ENCODE results near the gene ANAPC13.

ANAPC13 gene

GRCh38 chr3:134485075-134485717 lies 589 bp downstream of the ANAPC13 start:
- H3K4me3 ChIP-seq (ENCODE audit: low read depth in 1 of 2, low read length in 2 of 2) = peak overlapping the region; percentile 90 to 99
- peak overlapping the region; percentile 94 for H3K27ac ChIP-seq (ENCODE audit: low read depth, low read length)
- H3K9ac ChIP-seq (ENCODE audit: low read depth in 1 of 2, low read length in 2 of 2) = peak overlapping the region; percentile 89 to 98
- H3K36me3 ChIP-seq (ENCODE audit: control insufficient read depth in 1 of 2, insufficient read depth in 2 of 2, low read length in 2 of 2) = peaks cover 21 to 27% of the 10 kb centered on the region in 2 donors
- H3K4me1 ChIP-seq (ENCODE audit: control insufficient read depth in 1 of 2, insufficient read depth in 2 of 2, low read length in 2 of 2) = peaks cover 21 to 23% of the 10 kb centered on the region in 2 donors
- H3K9me3 ChIP-seq (ENCODE audit: control insufficient read depth in 1 of 2, low read length in 2 of 2) = no peaks in the 10 kb centered on the region
- H3K27me3 ChIP-seq (ENCODE audit: control insufficient read depth in 1 of 2, insufficient read depth in 2 of 2, low read length in 2 of 2) = no peaks in the 10 kb centered on the region

GRCh38 chr3:134483195-134483900 lies 2.4 kb downstream of the ANAPC13 start:
- no peak overlapping the region for H3K27ac ChIP-seq (ENCODE audit: low read depth, low read length)
- H3K4me1 ChIP-seq (ENCODE audit: control insufficient read depth in 1 of 2, insufficient read depth in 2 of 2, low read length in 2 of 2) = peaks cover 21 to 23% of the 10 kb centered on the region in 2 donors
- no peaks in the 10 kb centered on the region for H3K9me3 ChIP-seq (ENCODE audit: control insufficient read depth in 1 of 2, low read length in 2 of 2)
- peaks cover 23 to 38% of the 10 kb centered on the region in 2 donors for H3K36me3 ChIP-seq (ENCODE audit: control insufficient read depth in 1 of 2, insufficient read depth in 2 of 2, low read length in 2 of 2)
- H3K4me3 ChIP-seq (ENCODE audit: low read depth in 1 of 2, low read length in 2 of 2) = no peak overlapping the region
- no peak overlapping the region for H3K9ac ChIP-seq (ENCODE audit: low read depth in 1 of 2, low read length in 2 of 2)
- H3K27me3 ChIP-seq (ENCODE audit: control insufficient read depth in 1 of 2, insufficient read depth in 2 of 2, low read length in 2 of 2) = no peaks in the 10 kb centered on the region

GRCh38 chr3:134482622-134483021 lies 3.2 kb downstream of the ANAPC13 start:
- H3K27me3 ChIP-seq (ENCODE audit: control insufficient read depth in 1 of 2, insufficient read depth in 2 of 2, low read length in 2 of 2) = no peaks in the 10 kb centered on the region
- no peak overlapping the region for H3K27ac ChIP-seq (ENCODE audit: low read depth, low read length)
- H3K4me1 ChIP-seq (ENCODE audit: control insufficient read depth in 1 of 2, insufficient read depth in 2 of 2, low read length in 2 of 2) = peaks cover 21% of the 10 kb centered on the region in 2 donors
- H3K4me3 ChIP-seq (ENCODE audit: low read depth in 1 of 2, low read length in 2 of 2) = no peak overlapping the region
- H3K9me3 ChIP-seq (ENCODE audit: control insufficient read depth in 1 of 2, low read length in 2 of 2) = no peaks in the 10 kb centered on the region
- H3K36me3 ChIP-seq (ENCODE audit: control insufficient read depth in 1 of 2, insufficient read depth in 2 of 2, low read length in 2 of 2) = peaks cover 30 to 44% of the 10 kb centered on the region in 2 donors
- no peak overlapping the region for H3K9ac ChIP-seq (ENCODE audit: low read depth in 1 of 2, low read length in 2 of 2)

- Histone ChIP-seq H3K27ac (ENCODE audit: low read depth, low read length) (no peak overlapping the region), H3K9me3 (ENCODE audit: control insufficient read depth in 1 of 2, low read length in 2 of 2) (no peaks in the 10 kb centered on the region), H3K4me1 (ENCODE audit: control insufficient read depth in 1 of 2, insufficient read depth in 2 of 2, low read length in 2 of 2) (peaks cover 12 to 14% of the 10 kb centered on the region in 2 donors), H3K9ac (ENCODE audit: low read depth in 1 of 2, low read length in 2 of 2) (no peak overlapping the region), H3K27me3 (ENCODE audit: control insufficient read depth in 1 of 2, insufficient read depth in 2 of 2, low read length in 2 of 2) (no peaks in the 10 kb centered on the region), H3K4me3 (ENCODE audit: low read depth in 1 of 2, low read length in 2 of 2) (no peak overlapping the region), H3K36me3 (ENCODE audit: control insufficient read depth in 1 of 2, insufficient read depth in 2 of 2, low read length in 2 of 2) (peaks cover 38 to 58% of the 10 kb centered on the region in 2 donors)
These were observed 4.6 kb downstream of the ANAPC13 start for GRCh38 chr3:134481166-134481565.

GRCh38 chr3:134480546-134480945 lies 5.2 kb downstream of the ANAPC13 start:
- H3K9ac ChIP-seq (ENCODE audit: low read depth in 1 of 2, low read length in 2 of 2) = no peak overlapping the region
- no peaks in the 10 kb centered on the region for H3K27me3 ChIP-seq (ENCODE audit: control insufficient read depth in 1 of 2, insufficient read depth in 2 of 2, low read length in 2 of 2)
- peaks cover 12 to 14% of the 10 kb centered on the region in 2 donors for H3K4me1 ChIP-seq (ENCODE audit: control insufficient read depth in 1 of 2, insufficient read depth in 2 of 2, low read length in 2 of 2)
- peaks cover 38 to 61% of the 10 kb centered on the region in 2 donors for H3K36me3 ChIP-seq (ENCODE audit: control insufficient read depth in 1 of 2, insufficient read depth in 2 of 2, low read length in 2 of 2)
- H3K9me3 ChIP-seq (ENCODE audit: control insufficient read depth in 1 of 2, low read length in 2 of 2) = no peaks in the 10 kb centered on the region
- no peak overlapping the region for H3K4me3 ChIP-seq (ENCODE audit: low read depth in 1 of 2, low read length in 2 of 2)
- no peak overlapping the region for H3K27ac ChIP-seq (ENCODE audit: low read depth, low read length)

GRCh38 chr3:134477938-134478337 lies 7.8 kb downstream of the ANAPC13 start:
- Histone ChIP-seq H3K9ac (ENCODE audit: low read depth in 1 of 2, low read length in 2 of 2) (no peak overlapping the region), H3K9me3 (ENCODE audit: control insufficient read depth in 1 of 2, low read length in 2 of 2) (no peaks in the 10 kb centered on the region), H3K4me3 (ENCODE audit: low read depth in 1 of 2, low read length in 2 of 2) (no peak overlapping the region), H3K27me3 (ENCODE audit: control insufficient read depth in 1 of 2, insufficient read depth in 2 of 2, low read length in 2 of 2) (no peaks in the 10 kb centered on the region), H3K4me1 (ENCODE audit: control insufficient read depth in 1 of 2, insufficient read depth in 2 of 2, low read length in 2 of 2) (no peaks in the 10 kb centered on the region), H3K27ac (ENCODE audit: low read depth, low read length) (no peak overlapping the region), H3K36me3 (ENCODE audit: control insufficient read depth in 1 of 2, insufficient read depth in 2 of 2, low read length in 2 of 2) (peaks cover 38 to 62% of the 10 kb centered on the region in 2 donors)

- H3K27me3 ChIP-seq (ENCODE audit: control insufficient read depth in 1 of 2, insufficient read depth in 2 of 2, low read length in 2 of 2) = no peaks in the 10 kb centered on the region
- H3K9ac ChIP-seq (ENCODE audit: low read depth in 1 of 2, low read length in 2 of 2) = no peak overlapping the region
- H3K9me3 ChIP-seq (ENCODE audit: control insufficient read depth in 1 of 2, low read length in 2 of 2) = no peaks in the 10 kb centered on the region
- H3K27ac ChIP-seq (ENCODE audit: low read depth, low read length) = no peak overlapping the region
- no peaks in the 10 kb centered on the region for H3K4me1 ChIP-seq (ENCODE audit: control insufficient read depth in 1 of 2, insufficient read depth in 2 of 2, low read length in 2 of 2)
- H3K4me3 ChIP-seq (ENCODE audit: low read depth in 1 of 2, low read length in 2 of 2) = no peak overlapping the region
- H3K36me3 ChIP-seq (ENCODE audit: control insufficient read depth in 1 of 2, insufficient read depth in 2 of 2, low read length in 2 of 2) = peaks cover 31 to 55% of the 10 kb centered on the region in 2 donors
These were observed 8.8 kb downstream of the ANAPC13 start for GRCh38 chr3:134477002-134477401.

- no peak overlapping the region for H3K27ac ChIP-seq (ENCODE audit: low read depth, low read length)
- H3K36me3 ChIP-seq (ENCODE audit: control insufficient read depth in 1 of 2, insufficient read depth in 2 of 2, low read length in 2 of 2) = peaks cover 27 to 48% of the 10 kb centered on the region in 2 donors
- H3K4me3 ChIP-seq (ENCODE audit: low read depth in 1 of 2, low read length in 2 of 2) = no peak overlapping the region
- H3K9ac ChIP-seq (ENCODE audit: low read depth in 1 of 2, low read length in 2 of 2) = no peak overlapping the region
- no peaks in the 10 kb centered on the region for H3K9me3 ChIP-seq (ENCODE audit: control insufficient read depth in 1 of 2, low read length in 2 of 2)
- H3K4me1 ChIP-seq (ENCODE audit: control insufficient read depth in 1 of 2, insufficient read depth in 2 of 2, low read length in 2 of 2) = no peaks in the 10 kb centered on the region
- no peaks in the 10 kb centered on the region for H3K27me3 ChIP-seq (ENCODE audit: control insufficient read depth in 1 of 2, insufficient read depth in 2 of 2, low read length in 2 of 2)
These were observed 9.5 kb downstream of the ANAPC13 start for GRCh38 chr3:134476306-134476705.

- Histone ChIP-seq H3K4me1 (ENCODE audit: control insufficient read depth in 1 of 2, insufficient read depth in 2 of 2, low read length in 2 of 2) (no peaks in the 10 kb centered on the region), H3K36me3 (ENCODE audit: control insufficient read depth in 1 of 2, insufficient read depth in 2 of 2, low read length in 2 of 2) (peaks cover 17 to 36% of the 10 kb centered on the region in 2 donors), H3K9me3 (ENCODE audit: control insufficient read depth in 1 of 2, low read length in 2 of 2) (no peaks in the 10 kb centered on the region), H3K9ac (ENCODE audit: low read depth in 1 of 2, low read length in 2 of 2) (no peak overlapping the region), H3K4me3 (ENCODE audit: low read depth in 1 of 2, low read length in 2 of 2) (no peak overlapping the region), H3K27ac (ENCODE audit: low read depth, low read length) (no peak overlapping the region), H3K27me3 (ENCODE audit: control insufficient read depth in 1 of 2, insufficient read depth in 2 of 2, low read length in 2 of 2) (no peaks in the 10 kb centered on the region)
These were observed 10.8 kb downstream of the ANAPC13 start for GRCh38 chr3:134474956-134475355.

GRCh38 chr3:134473868-134474546 lies 11.8 kb downstream of the ANAPC13 start:
- Histone ChIP-seq H3K9me3 (ENCODE audit: control insufficient read depth in 1 of 2, low read length in 2 of 2) (no peaks in the 10 kb centered on the region), H3K27me3 (ENCODE audit: control insufficient read depth in 1 of 2, insufficient read depth in 2 of 2, low read length in 2 of 2) (no peaks in the 10 kb centered on the region), H3K27ac (ENCODE audit: low read depth, low read length) (no peak overlapping the region), H3K9ac (ENCODE audit: low read depth in 1 of 2, low read length in 2 of 2) (no peak overlapping the region), H3K4me1 (ENCODE audit: control insufficient read depth in 1 of 2, insufficient read depth in 2 of 2, low read length in 2 of 2) (no peaks in the 10 kb centered on the region), H3K4me3 (ENCODE audit: low read depth in 1 of 2, low read length in 2 of 2) (no peak overlapping the region), H3K36me3 (ENCODE audit: control insufficient read depth in 1 of 2, insufficient read depth in 2 of 2, low read length in 2 of 2) (peaks cover 17 to 33% of the 10 kb centered on the region in 2 donors)

Data from duodenal mucosa (tissue), 2 donors.